Stimulated activated CD8-positive, alpha-beta memory T cell treated with anti-CD3 and anti-CD28 coated beads, Interleukin-2, amount 100 ng/mL, for 48 hours (primary cell): Measurements from ENCODE around the gene ACYP2.
A peak's percentile ranks its signal among the peaks of the same experiment; 100 is the strongest.
"Not testable (repeated sequence)": the region's sequence is repeated elsewhere in the genome, so short reads cannot be mapped to it uniquely, and the experiment has no call there.

Experiments used
- DNase-seq, 2 donors: peaks; one replicate each; pipeline ENCODE4 v3.0.0-alpha.2; 2020; ENCODE audit warnings: low read depth in 2 of 2

Gene ACYP2

DNA sequence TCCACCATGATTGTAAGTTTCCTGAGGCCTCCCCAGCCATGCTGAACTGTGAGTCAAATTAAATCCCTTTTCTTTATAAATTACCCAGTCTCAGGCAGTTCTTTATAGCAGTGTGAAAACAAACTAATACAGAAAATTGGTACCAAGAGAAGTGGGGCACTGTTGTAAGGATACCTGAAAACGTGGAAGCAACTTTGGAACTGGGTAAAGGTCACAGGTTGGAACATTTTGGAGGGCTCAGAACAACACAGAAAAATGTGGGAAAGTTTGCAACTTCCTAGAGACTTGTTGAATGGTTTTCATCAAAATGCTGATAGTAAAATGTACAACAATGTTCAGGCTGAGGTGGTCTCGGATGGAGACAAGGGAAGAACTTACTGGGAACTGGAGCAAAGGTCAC is 209.1 kb downstream of the ACYP2 start:
- DNase-seq = not testable (repeated sequence)

DNA sequence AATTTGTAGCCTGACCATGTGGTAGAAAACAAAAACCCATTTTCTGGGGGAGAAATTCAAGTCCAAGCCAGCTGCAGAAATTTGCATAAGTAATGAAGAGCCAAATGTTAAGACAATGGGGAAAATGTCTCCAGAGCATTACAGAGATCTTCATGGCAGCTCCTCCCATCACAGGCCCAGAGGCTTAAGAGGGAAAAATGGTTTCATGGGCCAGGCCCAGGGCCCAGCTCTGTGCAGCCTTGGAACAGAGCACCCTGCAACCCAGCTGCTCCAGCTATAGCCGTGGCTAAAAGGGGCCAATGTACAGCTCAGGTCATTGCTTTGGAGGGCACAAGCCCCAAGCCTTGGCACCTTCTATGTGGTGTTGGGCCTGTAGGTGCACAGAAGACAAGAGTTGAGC is 209.7 kb downstream of the ACYP2 start:
- DNase-seq = no peak

DNA sequence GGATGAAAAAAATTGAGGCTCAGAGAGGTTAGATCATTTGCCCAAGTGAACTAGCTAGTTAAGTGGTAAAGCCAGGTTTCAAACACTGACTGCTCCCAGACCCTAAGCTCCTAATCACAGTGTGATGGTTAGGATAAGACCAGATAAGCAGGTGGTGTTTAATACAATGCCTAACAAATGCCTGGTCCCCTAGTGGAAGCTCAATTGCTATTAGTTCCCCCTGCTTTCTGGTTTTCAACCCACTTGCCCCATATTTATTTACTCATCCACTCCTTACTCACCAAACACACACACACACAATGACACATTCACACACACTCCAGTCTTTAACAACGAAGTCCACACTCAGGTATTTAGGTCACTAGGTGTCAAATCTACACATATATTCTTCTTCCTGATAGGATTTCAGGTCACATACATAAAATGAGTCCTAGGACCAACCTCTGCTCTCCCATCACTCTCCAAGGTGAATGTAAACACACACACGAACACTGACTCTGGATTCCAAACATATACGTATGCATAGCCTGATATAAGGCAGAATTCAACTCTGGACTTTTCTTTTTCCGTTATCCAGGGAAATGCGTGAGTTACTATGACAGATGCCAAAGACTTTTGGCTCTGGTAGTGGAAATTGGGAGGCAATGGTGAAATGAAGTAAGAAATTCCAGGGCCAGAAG is 214.2 kb downstream of the ACYP2 start:
- no peak for DNase-seq

DNA sequence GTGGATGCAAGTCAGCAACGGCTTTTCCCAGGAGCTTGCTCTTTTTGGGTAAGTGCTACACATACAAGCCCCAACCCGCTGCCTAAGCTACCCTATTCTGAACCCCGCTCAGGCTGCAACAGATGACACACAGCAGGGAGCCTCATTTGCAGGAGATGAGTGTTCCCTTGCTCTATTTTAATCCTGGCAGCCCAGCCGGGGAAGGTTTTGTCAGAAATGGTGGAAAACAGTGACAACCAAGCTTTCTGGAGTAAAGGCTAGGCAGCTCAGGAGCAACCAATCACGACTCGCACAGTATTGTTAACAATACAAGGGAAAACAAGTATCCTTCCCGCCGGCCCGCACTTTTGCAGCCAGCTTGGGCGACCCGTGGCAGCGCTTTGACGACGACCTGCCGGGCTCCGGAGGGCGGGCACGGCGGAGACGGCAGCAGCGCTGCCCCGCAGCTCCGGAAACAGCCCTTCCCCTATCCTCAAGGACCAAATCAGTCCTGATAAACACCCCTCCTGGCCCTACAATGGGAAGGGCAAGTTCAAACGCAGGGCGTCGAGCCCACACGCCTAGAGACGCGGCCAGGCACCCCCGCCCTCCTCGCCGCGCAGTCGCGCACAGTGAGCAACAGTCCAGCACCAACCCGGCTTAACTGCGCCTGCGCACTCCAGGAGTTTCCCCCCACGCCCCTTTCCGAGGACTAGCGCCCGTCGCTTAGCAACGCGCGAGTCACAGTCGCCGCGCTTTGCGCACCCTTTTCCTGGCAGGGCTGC is 214.9 kb downstream of the ACYP2 start:
- peak; percentile 76 to 82 for DNase-seq

DNA sequence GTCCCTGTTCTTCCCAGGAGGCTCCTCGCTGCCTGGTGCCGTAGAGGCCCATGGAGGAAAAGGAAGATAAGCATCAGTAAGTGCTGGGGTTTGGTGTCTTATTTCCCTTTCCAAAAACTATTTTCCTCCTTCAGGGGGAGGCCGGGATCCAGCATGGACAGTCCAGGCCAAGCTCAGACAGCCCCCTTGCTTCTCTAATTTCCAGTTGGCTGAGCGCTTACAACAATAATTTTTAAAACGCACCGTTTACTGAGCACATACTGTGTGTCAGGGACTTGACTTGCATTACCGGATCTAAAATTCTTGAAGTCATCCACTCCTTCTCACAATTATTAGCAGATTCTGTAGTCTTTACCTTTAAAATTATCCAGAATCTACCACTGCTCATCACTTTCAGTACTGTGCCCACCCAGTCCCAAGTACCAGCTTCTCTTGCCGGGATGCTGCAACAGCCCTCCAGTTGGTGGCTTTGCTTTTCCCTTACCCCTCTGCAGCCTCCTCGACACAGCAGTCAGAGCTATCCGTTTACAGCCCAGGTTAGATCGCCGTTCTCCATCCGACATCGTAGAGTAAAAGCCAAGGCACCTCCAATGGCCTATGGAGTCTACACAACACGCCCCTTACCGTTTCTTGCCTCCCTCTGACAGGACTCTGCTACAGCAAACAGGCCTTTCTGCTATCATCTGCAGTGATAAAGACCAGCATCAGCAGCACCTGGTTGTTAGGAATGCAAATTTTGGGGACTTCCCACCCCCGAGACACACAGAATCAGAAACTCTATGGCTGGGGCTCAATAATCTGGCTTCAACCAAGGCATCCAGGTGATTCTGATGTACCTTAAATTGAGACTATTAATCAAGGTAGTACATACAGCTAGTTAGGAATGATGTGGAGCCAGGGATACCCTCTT is 215.8 kb downstream of the ACYP2 start:
- DNase-seq = no peak

DNA sequence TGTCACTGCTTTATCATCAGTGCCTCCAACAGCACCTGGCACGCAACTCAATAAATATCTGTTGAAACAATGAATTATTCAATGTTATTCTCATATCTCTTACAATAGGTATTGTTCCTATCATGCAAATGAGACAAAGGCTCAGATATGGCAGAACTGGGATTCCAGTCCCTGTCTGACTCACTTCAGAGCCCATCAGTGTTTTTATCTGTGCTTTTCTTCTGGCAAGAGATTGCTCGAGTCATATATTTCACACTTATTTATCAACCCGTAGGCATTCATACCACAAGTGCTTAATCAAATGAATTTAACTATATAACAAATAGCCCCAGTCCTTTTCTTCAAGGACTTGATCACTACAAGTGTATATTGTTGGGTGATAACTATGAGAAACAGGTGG is 217.0 kb downstream of the ACYP2 start:
- no peak for DNase-seq

DNA sequence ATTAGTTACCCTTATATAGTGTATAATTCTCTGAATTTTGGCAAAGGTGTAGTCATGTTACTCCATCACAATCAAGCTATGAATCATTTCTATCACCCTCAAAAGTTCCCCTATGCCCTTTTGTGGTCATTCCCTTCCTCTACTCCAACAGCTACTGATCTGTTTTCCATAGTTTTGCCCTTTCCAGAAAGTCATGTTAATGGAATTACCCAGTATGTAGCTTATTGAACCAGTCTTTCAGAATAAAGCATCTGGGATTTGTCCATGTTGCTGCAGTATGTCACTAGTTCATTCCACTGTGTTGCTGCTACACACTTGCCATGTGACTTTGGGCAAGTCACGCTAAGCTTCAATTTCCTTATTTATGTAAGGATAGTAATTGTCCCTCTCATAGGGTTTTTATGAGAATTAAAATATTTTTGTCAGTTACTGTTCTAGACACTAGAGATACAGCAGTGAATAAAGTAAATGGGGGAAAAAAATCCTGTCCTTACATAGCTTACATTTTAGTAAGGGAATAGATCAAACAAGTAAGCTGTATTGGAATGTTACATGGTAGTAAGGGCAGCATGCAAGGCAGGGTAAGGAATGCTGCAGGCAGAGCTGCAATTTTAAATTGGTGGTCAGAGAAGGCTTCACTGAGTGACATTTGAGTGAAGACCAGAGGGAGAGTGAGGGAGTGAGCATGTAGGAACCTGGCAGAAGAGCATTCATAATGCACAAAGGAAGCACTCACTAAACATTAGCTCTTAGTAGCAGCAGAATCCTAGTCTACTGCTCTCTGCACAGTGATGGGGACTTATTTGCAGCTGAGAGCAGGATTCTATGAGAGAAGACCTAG is 220.9 kb downstream of the ACYP2 start:
- no peak for DNase-seq

DNA sequence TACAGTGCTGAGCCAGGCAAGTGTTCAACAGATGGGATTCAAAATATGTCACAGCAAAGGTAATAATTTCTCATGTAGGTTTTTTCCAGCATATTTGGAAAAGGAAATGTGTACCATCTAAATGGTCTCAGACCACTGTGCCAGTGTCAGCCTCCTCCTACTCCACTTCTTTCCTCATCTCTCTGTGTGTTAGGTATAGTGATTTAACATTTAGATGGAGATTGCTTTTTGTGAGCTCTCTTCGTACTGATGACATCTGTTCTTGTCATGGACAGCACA is 221.5 kb downstream of the ACYP2 start:
- DNase-seq = no peak

DNA sequence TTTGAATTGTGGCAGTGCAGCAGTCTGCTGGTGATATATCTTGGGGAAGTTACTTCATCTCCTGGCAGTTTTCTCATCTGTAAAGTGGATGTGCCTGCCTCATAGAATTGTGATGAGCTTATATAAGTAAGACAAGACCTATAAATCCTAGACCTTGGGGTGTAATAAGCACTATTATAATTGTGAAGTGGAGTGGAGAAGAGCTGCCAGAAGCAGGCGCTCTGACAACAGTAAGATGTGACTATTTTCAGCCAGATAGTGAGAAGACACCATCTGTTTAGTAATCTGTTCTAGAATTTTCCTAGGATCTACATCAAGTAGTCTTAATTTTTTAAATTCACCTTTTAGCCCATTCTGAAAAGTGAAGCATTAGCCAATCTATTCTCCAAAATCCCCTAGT is 226.2 kb downstream of the ACYP2 start:
- DNase-seq = no peak

DNA sequence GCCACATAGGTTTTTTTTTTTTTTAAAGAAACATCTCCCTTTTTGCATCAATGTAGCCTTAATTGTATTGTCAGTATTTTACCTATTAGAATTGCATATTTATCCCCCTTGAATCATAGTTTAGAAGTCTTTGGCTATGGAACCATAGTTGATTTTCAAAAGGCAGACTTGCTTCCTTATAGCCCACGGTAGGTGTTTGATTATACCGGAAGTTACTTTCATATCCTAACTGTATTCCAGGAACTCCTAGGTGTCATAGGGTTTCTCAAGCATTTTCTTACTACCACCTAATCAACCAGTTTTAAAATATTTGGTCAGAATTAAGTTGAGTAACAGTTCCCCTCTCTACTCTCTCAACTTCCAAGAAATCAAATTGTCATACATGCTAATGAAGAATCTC is 227.2 kb downstream of the ACYP2 start:
- no peak for DNase-seq

DNA sequence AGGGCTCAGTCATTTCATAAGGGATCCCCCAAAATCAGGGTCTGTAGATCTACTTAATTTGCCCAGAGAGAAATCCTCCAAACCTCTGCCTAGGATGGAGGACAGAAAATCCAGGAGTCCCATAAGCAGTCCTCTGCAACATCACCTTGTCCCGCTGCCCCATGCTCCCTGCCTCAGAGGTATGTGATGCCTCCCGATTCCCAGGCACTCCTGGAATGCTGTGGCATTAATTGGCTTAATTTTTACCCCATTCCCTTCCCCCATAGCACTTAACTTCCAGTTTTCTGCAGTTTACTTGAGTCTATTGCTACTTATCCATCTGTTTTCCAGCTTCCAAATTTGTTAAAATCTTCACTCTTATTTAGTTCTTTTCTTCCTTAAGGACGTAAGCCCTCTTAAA is 232.2 kb downstream of the ACYP2 start:
- no peak for DNase-seq

DNA sequence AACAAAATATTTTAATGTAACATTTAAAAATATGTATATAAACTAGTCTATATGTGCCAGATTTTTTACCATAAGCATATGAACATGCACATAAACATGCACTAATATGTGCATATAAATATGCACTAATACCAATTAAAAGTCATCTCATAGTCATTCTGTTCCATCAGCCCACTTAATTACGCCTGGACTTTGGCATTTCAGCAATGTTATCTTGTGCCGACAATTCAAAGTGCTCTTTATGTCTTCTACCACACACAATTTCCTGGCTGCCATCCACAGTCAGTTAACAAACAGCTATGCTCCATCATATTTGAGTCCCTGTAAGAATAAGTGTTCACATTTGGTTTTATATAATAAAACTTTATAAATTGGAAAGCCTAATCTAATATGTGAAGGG is 233.2 kb downstream of the ACYP2 start:
- DNase-seq = no peak

DNA sequence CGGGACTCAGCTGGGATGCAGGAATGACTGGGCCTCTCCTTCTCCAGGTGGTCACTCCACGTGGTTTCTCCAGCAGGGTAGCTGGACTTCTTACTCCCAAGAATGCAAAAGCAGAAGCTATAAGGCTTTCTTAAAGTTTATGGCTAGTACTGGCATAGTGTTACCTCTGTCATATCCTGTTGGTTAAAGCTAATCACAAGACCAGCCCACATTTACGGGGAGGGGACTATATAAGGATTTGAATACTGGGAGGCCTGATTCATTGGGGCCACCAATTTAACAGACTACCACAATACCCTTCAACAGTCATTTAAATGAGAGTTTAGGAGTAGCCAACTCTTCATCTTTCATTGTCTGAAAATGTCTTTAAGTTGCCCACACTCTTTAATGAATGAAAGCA is 235.0 kb downstream of the ACYP2 start:
- no peak for DNase-seq

DNA sequence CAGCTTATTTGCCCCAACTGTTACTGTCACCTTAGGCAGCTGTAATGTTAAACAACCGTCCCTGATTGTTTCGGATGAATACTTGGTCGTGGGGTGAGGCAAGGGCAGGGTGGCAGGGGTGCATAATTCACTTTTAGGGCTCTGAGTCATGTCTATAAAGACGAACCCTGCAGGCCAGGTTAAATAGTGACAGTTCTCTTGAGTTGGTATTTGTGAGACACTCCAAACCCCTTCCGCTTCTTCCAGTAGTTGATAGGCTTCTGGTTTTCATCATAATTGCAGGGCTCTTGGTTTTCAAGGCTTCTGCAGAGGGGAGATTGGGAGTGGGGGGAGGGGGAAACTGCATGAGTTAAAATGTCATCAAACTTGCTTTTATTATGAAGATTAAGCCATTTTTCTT is 237.8 kb downstream of the ACYP2 start:
- no peak for DNase-seq
